Measurements from ENCODE around the gene GTPBP3. TPM values are rescaled to one million over a fixed set of nuclear protein-coding genes. Genes with fewer than 3 reads are reported as not detected.

The GTPBP3 gene
- total RNA-seq, 3 donors from 2014 or later, result 16.1 to 24.3 (median 16.8) TPM

GRCh38 chr19:17305517-17306284, 31.7 kb upstream of the GTPBP3 start, which contains the start of gene MRPL34:
Gene MRPL34 (plus strand): TSS chr19:17305872. CDS start chr19:17305893, 21 bp downstream.
- intact Hi-C loops (cut with DNase I, micrococcal nuclease), result no loop called here

GRCh38 chr19:17306285-17306714, 31.1 kb upstream of the GTPBP3 start:
- H3K4me1 ChIP-seq (ENCODE audit: low read depth), result peaks cover 40% of the 10 kb centered on the region
- DNase-seq (peak in 2 of 3 donors; percentile 44 to 56), ATAC-seq (no peak)
- intact Hi-C loops (cut with DNase I, micrococcal nuclease), result no loop called here
- no peaks in the 10 kb centered on the region for H3K36me3 ChIP-seq (ENCODE audit: low read depth)
- no peaks in the 10 kb centered on the region for H3K9me3 ChIP-seq
- H3K4me3 ChIP-seq, result peak overlapping the region; percentile 60
- TF ChIP-seq CTCF (IDR thresholded peaks at IDR 0.05), result no peak

More at GRCh38 chr19:17305517-17306284, 31.7 kb upstream of the GTPBP3 start, which contains the start of gene MRPL34:
- ATAC-seq (peak; percentile 80), DNase-seq (peak; percentile 98 to 99 (median 98))
- TF ChIP-seq CTCF (IDR thresholded peaks at IDR 0.05), result peak; percentile 80
- no peaks in the 10 kb centered on the region for H3K36me3 ChIP-seq (ENCODE audit: low read depth)
- peaks cover 35% of the 10 kb centered on the region for H3K4me1 ChIP-seq (ENCODE audit: low read depth)
- no peaks in the 10 kb centered on the region for H3K9me3 ChIP-seq
- peak within 1 kb of the TSS; percentile 60 for H3K4me3 ChIP-seq

GRCh38 chr19:17307876-17308377, 29.4 kb upstream of the GTPBP3 start:
- DNase-seq (no peak), ATAC-seq (no peak)
- Histone ChIP-seq H3K4me1 (ENCODE audit: low read depth) (peaks cover 37% of the 10 kb centered on the region), H3K36me3 (ENCODE audit: low read depth) (no peaks in the 10 kb centered on the region), H3K9me3 (no peaks in the 10 kb centered on the region), H3K4me3 (no peak overlapping the region)
- intact Hi-C loops (cut with DNase I, micrococcal nuclease), result no loop called here
- TF ChIP-seq CTCF (IDR thresholded peaks at IDR 0.05), result no peak

GRCh38 chr19:17309198-17309964, 28.0 kb upstream of the GTPBP3 start, which contains the start of gene DDA1:
Gene DDA1 (plus strand): TSS chr19:17309563. CDS start chr19:17309655, 92 bp downstream.
- Histone ChIP-seq H3K9me3 (no peaks in the 10 kb centered on the region), H3K4me3 (peak within 1 kb of the TSS; percentile 54), H3K4me1 (ENCODE audit: low read depth) (peaks cover 37% of the 10 kb centered on the region), H3K36me3 (ENCODE audit: low read depth) (no peaks in the 10 kb centered on the region)
- TF ChIP-seq CTCF (IDR thresholded peaks at IDR 0.05), result no peak
- peak; percentile 97 to 99 (median 99) for DNase-seq
- intact Hi-C loops (cut with DNase I, micrococcal nuclease), result no loop called here
- peak; percentile 82 for ATAC-seq

- intact Hi-C loops (cut with DNase I, micrococcal nuclease), result no loop called here
- H3K36me3 ChIP-seq (ENCODE audit: low read depth), result no peaks in the 10 kb centered on the region
- peak overlapping the region; percentile 54 for H3K4me3 ChIP-seq
- no peaks in the 10 kb centered on the region for H3K9me3 ChIP-seq
- peaks cover 31% of the 10 kb centered on the region for H3K4me1 ChIP-seq (ENCODE audit: low read depth)
- DNase-seq (no peak), ATAC-seq (no peak)
- no peak for TF ChIP-seq CTCF (IDR thresholded peaks at IDR 0.05)
Observed at GRCh38 chr19:17309965-17310461, 27.3 kb upstream of the GTPBP3 start.
